ENCODE data around the gene TLCD3A.
"Not testable (repeated sequence)": the region's sequence is repeated elsewhere in the genome, so short reads cannot be mapped to it uniquely, and the experiment has no call there.

TLCD3A gene

DNA sequence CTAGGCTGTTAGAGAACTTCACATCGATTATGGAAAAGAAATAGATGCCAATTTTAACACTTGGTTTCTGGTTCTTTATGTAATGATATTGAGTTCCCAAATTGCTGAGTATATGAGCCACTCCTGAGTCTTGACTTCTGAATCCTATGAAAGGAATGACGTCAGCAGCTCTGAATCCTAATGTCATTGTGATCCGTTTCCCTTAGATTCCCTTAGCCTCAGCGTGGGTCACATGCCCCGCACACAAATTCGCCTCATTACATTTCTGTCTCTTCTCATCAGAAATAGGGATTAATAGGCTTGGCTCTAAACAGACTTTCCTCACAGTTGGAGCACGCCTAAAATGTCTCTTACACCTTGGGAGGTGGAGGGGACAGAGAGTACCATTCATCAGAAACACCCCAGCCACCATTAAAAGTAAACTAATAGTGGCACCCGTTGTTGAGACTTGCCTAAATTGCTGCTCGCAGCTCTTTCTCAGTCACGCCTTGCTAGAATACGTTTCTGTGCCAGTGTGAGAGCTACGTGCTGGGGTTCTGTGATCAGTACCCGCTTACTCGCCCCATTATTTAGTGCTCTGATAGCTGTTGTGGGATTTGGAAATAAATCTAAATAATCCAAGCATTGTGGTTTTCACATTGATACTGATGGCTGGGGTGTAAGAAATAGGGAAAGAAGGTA lies 56.9 kb downstream of the TLCD3A start:
- Mint-ChIP-seq H3K4me3 (no peak overlapping the region), H3K27ac (peak overlapping the region; percentile 68), H3K9me3 (no peaks in the 10 kb centered on the region), H3K27me3 (ENCODE audit: low read depth, poor library complexity) (no peaks in the 10 kb centered on the region), H3K4me1 (peaks cover 24% of the 10 kb centered on the region), H3K36me3 (ENCODE audit: low read depth) (peaks cover 40% of the 10 kb centered on the region)
- TF ChIP-seq, protein P1, sequence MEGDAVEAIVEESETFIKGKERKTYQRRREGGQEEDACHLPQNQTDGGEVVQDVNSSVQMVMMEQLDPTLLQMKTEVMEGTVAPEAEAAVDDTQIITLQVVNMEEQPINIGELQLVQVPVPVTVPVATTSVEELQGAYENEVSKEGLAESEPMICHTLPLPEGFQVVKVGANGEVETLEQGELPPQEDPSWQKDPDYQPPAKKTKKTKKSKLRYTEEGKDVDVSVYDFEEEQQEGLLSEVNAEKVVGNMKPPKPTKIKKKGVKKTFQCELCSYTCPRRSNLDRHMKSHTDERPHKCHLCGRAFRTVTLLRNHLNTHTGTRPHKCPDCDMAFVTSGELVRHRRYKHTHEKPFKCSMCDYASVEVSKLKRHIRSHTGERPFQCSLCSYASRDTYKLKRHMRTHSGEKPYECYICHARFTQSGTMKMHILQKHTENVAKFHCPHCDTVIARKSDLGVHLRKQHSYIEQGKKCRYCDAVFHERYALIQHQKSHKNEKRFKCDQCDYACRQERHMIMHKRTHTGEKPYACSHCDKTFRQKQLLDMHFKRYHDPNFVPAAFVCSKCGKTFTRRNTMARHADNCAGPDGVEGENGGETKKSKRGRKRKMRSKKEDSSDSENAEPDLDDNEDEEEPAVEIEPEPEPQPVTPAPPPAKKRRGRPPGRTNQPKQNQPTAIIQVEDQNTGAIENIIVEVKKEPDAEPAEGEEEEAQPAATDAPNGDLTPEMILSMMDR (IDR thresholded peaks at IDR 0.05) = no peak
- no peak for DNase-seq

DNA sequence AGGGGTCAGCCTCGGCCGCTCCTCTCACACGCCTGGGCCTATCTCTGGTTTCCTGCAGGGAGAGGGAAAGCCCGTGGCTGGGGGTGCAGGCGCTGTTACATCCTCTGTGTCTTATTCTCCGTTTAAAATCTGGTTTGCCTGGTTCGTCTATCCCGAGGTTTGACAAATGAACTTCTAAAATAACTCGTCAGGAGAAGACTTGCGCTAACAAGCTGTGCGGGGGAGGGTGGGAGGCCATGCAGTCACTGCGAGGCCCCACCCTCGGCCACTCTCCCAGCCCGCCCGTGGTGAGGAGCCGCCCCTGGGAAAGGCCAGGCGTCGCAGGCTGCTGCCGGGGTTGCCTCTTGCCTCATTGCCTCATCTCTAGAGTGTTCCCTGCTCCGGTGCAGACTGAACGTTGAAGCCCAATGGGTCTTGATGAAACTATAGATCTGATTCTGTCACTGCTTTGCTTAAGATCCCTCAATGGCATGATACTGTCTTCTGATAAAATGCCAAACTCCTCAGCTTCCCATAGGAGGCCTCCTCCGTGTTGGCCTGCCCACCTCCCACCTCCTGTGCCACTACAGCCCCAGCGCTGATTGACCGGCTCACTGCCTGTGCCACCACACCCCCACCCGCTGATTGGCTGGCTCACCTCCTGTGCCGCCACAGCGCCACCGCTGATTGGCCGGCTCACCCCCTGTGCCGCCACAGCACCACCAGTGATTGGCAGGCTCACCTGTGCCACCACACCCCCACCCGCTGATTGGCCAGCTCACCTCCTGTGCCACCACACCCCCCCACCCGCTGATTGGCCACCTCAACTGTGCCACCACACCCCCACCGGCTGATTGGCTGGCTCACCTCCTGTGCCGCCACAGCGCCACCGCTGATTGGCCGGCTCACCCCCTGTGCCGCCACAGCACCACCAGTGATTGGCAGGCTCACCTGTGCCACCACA lies 57.8 kb downstream of the TLCD3A start:
- H3K36me3 Mint-ChIP-seq (ENCODE audit: low read depth) = peaks cover 40% of the 10 kb centered on the region
- not testable (repeated sequence) for H3K4me3 Mint-ChIP-seq; H3K27me3 Mint-ChIP-seq (ENCODE audit: low read depth, poor library complexity); DNase-seq; H3K9me3 Mint-ChIP-seq
- H3K4me1 Mint-ChIP-seq = peaks cover 28% of the 10 kb centered on the region
- peak overlapping the region; percentile 51 for H3K27ac Mint-ChIP-seq

DNA sequence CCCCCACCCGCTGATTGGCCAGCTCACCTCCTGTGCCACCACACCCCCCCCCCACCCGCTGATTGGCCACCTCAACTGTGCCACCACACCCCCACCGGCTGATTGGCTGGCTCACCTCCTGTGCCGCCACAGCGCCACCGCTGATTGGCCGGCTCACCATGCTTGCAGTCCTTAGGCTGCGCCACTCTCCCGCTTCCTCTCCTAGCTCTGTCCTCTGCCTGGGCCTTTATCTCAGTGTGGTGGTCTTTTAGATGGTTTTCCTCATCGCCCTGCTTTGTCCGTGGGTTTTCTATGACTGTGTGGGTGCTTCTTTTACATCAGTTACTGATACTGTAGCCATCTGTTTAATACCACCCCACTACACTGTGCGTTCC lies 58.5 kb downstream of the TLCD3A start:
- not testable (repeated sequence) for DNase-seq; H3K9me3 Mint-ChIP-seq; H3K27ac Mint-ChIP-seq; H3K27me3 Mint-ChIP-seq (ENCODE audit: low read depth, poor library complexity); H3K4me3 Mint-ChIP-seq
- H3K36me3 Mint-ChIP-seq (ENCODE audit: low read depth) = peaks cover 38% of the 10 kb centered on the region
- peaks cover 35% of the 10 kb centered on the region for H3K4me1 Mint-ChIP-seq

DNA sequence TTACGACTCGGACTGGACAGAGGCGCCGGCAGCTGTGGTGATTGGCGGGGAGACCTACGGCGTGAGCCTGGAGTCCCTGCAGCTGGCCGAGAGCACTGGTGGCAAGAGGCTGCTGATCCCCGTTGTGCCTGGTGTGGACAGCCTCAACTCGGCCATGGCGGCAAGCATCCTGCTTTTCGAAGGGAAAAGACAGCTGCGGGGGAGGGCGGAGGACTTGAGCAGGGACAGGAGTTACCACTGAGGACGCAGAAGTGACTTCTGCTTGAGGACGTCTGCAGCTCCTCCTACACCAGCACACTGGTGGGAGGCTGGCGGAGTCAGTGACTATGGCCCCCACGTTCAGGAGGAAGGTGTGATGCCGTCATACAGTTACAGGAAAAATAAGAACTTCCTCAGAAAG lies 59.4 kb downstream of the TLCD3A start:
- H3K4me1 Mint-ChIP-seq = peaks cover 38% of the 10 kb centered on the region
- peaks cover 3% of the 10 kb centered on the region for H3K27me3 Mint-ChIP-seq (ENCODE audit: low read depth, poor library complexity)
- H3K9me3 Mint-ChIP-seq = no peaks in the 10 kb centered on the region
- DNase-seq = no peak
- H3K36me3 Mint-ChIP-seq (ENCODE audit: low read depth) = peaks cover 47% of the 10 kb centered on the region
- no peak overlapping the region for H3K4me3 Mint-ChIP-seq
- TF ChIP-seq, protein P1 (IDR thresholded peaks at IDR 0.05) = no peak
- H3K27ac Mint-ChIP-seq = peak overlapping the region; percentile 66

DNA sequence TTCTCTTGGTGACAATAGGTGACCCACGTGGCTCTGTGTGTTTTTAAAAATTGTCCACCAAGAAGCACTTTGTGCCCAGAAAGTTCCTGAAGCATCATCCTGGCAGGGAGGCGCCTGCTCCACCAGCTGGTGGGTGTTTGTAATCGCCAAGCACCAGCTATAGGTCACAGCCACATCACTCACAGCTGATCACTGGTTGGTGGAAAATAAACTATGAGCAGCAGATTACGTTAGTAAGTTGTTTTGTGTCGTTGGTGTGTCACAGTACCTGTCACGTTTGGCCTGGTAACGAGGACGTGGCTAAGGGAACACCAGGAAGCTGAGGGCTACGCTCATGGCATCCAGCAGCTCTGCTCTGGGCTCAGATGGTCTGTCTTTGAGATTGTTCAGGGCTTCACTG lies 59.9 kb downstream of the TLCD3A start:
- TF ChIP-seq, protein P1 (IDR thresholded peaks at IDR 0.05) = no peak
- H3K4me3 Mint-ChIP-seq = no peak overlapping the region
- H3K27me3 Mint-ChIP-seq (ENCODE audit: low read depth, poor library complexity) = peaks cover 3% of the 10 kb centered on the region
- no peak for DNase-seq
- H3K36me3 Mint-ChIP-seq (ENCODE audit: low read depth) = peaks cover 48% of the 10 kb centered on the region
- H3K27ac Mint-ChIP-seq = peak overlapping the region; percentile 95
- H3K9me3 Mint-ChIP-seq = no peaks in the 10 kb centered on the region
- H3K4me1 Mint-ChIP-seq = peaks cover 40% of the 10 kb centered on the region
